Stimulated activated CD8-positive, alpha-beta memory T cell treated with anti-CD3 and anti-CD28 coated beads, Interleukin-15, amount 100 ng/mL, for 48 hours (primary cell): Measurements from ENCODE around the gene MADD.
A peak's percentile ranks its signal among the peaks of the same experiment; 100 is the strongest.

Experiments used
- DNase-seq, 2 donors: peaks; one replicate each; pipeline ENCODE4 v3.0.0-alpha.2; 2020; ENCODE audit warnings: low read depth in 2 of 2

Gene MADD

DNA sequence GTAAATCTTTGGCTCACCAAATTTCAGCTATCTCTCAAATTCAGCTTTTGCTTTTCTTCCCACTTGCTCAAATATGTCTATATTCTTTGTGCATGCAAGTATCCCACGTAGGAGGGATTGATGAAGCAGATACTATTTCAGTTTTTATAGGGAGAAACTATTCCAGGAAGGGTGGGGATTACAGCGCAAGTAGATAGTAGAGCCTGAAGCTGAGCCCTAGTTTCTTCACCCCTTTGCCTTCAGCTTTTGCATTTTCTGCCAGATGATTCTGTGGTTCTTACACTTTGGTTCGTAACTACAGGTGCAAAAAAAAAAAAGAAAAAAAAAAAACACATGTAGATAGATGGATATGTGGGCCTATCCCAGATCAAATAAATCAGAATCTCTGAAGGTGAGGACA is 18.2 kb upstream of the MADD start:
- DNase-seq = no peak

GRCh38 chr11:47253660-47254059 is 16.3 kb upstream of the MADD start:
- DNase-seq = no peak

GRCh38 chr11:47254386-47254785 is 15.5 kb upstream of the MADD start:
- no peak for DNase-seq

DNA sequence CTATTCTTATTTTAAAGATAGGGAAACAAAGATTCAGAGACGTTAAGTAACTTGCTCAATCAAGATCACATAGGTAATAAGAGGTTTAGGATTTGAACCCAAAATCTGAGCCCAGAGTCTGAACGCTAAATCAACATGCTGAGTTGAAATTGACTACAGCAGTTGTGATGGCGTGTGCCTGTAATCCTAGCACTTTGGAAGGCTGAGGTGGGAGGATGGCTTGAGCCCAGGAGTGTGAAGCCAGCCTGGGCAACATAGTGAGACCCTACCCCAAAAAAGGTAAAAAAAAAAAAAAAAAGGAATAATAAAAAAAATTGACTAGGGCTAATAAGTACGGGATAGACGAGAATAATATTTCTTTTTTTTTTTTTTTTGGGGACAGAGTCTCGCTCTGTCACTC is 13.6 kb upstream of the MADD start:
- DNase-seq = no peak

DNA sequence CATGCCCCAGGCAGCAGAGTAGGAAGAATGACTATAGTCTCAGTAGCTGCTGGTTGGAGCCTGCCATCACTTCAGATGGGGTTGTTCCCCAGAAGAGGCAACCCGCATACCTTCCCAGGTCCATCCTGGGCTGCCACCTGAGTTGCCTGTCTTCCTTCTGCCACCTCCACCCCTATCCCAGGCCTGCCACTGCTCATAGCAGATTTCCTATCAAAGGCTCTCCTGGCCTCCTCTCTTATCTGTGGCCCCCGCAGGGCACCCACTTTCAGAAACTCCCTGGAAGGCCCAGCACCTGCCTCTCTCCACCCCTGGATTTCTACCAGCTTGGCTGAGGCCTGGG is 12.8 kb upstream of the MADD start:
- no peak for DNase-seq

DNA sequence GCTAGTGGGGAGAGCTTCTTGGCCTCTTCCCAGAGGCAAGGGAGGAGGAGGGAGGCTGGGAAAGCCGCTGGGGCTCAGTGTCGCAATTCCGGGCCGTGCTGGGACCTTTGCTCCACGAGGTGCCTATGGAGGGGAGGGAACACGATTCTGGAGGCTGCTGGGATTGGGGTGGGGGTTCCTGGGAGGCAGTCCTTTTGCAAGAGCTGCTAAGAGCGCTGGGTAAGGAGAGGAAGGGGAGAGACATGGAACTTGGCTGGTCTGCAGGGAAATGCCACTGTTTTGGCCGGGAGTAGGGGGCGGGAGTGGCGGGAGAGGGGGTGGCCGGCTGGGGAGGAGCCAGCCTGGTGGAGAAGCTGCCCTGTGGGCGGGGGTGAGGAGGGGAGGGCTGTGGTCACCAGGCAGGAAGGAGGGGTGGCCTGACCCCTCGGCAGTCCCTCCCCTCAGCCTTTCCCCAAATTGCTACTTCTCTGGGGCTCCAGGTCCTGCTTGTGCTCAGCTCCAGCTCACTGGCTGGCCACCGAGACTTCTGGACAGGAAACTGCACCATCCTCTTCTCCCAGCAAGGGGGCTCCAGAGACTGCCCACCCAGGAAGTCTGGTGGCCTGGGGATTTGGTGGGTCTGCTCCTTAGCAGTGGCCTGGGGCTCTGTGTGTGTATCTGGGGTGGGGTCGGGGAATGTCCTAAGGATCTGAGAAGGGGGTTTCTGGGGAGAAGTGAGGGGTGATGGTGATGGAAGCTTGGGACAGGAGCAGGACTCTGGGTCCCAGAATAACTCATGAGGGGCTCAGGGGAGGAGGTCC is 12.2 kb upstream of the MADD start, which contains the start of gene NR1H3:
TSS of gene NR1H3 (plus strand) at position 480 of the 800 bp plus-strand sequence. CDS start 1,221 bp downstream, outside the sequence.
- no peak for DNase-seq

DNA sequence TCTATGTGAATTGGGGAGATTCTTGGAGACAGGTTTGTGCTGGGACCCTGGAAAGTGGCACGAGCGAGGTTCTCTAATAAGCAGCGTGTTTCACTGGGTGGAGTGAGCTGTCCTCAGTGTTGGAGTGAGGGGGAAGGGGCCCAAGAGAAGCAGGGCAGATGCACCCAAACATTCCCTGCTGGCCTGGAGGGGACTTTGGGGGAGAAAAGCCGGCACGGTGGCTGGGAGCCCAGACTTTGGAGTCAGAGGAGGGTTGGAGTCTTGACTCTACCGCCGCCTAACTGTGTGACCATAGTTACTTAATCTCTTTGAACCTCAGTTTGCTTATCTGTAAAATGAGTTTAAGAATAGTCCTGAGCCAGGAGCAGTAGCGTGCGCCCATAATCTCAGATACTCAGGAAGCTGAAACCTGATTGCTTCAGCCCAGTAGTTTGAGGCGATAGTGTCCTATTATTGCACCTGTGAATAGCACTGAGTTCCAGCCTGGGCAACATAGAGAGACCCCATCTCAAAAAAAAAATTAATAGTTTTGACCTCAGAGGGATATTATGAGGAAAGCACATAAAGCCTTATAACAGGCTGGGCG is 11.5 kb upstream of the MADD start:
- no peak for DNase-seq

DNA sequence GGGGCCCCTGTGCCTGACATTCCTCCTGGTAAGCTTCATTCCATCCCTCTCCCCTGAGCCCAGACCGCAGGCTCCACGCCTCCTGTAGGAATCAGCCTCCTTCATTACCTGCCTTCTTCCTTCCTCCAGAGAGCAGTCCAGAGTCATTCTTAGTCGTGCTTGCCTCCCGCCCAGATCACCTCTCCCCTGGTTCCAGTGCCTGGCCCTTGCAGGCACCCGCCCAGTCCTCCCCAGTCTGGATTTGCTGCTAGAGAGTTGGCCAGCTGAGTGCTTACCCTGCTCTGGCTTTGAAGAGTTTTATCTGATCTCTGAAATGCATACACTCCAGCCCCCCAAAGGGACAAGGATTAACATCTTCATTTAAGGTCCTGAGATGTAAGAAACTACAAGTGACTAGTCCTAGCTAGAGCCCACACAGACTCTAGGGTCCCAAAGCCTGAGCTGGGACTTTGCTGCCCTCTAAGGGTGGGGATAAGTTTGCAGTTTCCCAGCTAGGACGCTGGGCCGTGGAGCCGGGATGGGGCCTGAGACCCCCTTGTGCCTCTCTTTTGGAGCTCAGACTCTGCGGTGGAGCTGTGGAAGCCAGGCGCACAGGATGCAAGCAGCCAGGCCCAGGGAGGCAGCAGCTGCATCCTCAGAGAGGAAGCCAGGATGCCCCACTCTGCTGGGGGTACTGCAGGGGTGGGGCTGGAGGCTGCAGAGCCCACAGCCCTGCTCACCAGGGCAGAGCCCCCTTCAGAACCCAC is 10.5 kb upstream of the MADD start:
- no peak for DNase-seq

DNA sequence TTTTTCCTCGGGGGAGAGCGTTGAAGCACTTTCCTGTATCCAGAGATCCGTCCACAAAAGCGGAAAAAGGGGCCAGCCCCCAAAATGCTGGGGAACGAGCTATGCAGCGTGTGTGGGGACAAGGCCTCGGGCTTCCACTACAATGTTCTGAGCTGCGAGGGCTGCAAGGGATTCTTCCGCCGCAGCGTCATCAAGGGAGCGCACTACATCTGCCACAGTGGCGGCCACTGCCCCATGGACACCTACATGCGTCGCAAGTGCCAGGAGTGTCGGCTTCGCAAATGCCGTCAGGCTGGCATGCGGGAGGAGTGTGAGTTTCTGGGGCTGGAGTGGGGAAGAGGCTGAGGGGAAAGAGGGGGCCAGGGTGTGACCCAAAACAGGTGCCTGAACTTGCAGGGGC is 9.6 kb upstream of the MADD start:
- no peak for DNase-seq

DNA sequence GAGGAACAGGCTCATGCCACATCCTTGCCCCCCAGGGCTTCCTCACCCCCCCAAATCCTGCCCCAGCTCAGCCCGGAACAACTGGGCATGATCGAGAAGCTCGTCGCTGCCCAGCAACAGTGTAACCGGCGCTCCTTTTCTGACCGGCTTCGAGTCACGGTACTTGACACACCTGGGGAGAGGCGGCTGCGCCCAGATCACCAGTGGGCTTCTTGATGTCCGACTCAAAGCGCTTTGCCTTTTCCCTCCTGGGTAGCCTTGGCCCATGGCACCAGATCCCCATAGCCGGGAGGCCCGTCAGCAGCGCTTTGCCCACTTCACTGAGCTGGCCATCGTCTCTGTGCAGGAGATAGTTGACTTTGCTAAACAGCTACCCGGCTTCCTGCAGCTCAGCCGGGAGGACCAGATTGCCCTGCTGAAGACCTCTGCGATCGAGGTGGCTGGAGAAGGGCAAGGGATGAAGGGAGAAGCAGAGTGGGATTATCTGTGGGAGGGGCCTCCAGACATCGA is 8.6 kb upstream of the MADD start:
- no peak for DNase-seq

- DNase-seq = no peak
Measured at GRCh38 chr11:47264119-47264518, 5.8 kb upstream of the MADD start.

GRCh38 chr11:47264521-47264920 is 5.4 kb upstream of the MADD start:
- no peak for DNase-seq

- DNase-seq = no peak
Measured at GRCh38 chr11:47267876-47268275, 2.1 kb upstream of the MADD start.

DNA sequence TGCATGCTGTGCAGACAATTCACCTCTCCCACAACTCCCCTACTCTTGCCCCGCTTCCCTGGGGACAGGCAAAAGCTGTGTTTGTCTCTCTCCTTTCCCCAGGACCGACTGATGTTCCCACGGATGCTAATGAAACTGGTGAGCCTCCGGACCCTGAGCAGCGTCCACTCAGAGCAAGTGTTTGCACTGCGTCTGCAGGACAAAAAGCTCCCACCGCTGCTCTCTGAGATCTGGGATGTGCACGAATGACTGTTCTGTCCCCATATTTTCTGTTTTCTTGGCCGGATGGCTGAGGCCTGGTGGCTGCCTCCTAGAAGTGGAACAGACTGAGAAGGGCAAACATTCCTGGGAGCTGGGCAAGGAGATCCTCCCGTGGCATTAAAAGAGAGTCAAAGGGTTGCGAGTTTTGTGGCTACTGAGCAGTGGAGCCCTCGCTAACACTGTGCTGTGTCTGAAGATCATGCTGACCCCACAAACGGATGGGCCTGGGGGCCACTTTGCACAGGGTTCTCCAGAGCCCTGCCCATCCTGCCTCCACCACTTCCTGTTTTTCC is 1.4 kb upstream of the MADD start:
- no peak for DNase-seq

GRCh38 chr11:47269002-47269828 is 718 bp upstream of the MADD start:
- DNase-seq = peak; percentile 78 to 84

GRCh38 chr11:47270331-47271271 is 668 bp downstream of the MADD start:
- DNase-seq = no peak

DNA sequence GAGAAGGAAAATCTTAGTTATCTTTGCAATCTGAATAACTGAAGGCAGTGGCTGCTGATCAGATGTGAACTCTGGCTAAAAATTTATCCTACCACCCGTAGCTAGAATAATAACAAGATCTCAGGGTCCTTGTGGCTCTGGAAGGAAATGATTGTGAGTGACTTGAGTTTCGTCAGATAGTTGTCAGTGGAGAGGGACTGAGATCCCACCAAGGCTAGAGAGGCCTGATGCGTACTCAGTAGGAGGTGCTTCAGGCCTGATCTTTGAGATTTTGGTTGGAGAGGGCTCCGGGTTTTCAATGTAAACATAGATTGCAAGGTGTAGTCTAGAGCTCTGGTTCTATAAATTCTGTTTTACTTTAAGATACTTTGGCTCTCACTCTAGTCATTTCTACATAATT is 1.4 kb downstream of the MADD start:
- no peak for DNase-seq

DNA sequence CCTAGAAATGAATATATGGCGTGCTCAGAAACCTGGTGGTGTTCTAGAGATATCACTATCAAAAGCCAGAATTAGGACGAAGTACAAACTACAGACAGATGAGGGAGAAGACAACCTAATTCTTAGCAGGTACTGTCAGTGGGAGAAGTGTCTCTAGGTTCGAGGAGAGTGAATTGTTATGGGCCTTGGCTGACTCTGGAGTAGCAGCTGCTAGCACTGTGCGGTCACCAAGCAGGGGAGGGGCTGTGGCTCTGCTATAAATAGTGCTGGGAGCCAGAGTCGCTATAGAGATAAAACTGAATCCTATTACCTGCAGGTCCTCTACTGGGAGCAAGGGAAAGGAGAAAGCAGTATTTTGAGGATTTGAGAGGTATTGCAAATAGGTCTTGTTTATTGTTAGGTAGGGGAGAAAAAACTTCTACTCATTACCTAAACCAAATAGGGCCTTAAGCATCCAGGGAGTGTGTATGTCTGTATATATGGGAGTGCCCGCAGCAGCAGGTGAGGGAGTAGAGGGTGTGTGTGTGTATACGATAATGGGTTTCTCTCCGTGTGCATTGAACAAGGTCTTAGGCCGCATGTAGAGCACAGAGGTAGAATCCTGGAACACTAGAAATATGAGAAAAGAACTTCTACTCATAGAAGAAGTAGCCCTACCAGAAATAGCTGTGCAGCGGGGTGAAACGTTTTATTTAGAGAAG is 2.2 kb downstream of the MADD start:
- DNase-seq = no peak

DNA sequence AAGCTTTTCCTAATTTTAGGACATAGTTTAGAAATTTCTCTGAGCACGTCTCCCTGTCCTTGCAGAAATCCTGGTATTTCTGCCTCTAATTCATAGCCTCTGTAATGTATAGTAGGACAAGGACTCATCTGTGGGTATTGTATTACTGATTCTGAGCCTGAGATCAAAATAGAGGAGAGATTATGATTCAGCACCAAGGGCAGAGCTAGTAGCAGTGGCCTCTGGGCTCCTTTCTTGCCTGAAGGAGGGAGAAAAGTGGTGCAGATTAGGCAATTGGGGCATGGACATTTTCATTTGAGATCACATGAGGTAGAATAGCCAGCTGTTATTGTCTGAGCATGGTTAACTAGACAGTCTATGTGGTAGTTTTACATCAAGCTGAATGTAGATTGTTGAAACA is 2.8 kb downstream of the MADD start:
- DNase-seq = no peak
